ENCODE results near the gene NOL4. TPM values are rescaled to one million over a fixed set of nuclear protein-coding genes. Genes with fewer than 3 reads are reported as not detected.

Gene NOL4
- total and polyA plus RNA-seq, 2 of the 8 experiments (the other 6 are each of a cell fraction or from before 2014, with no cell fraction given) = 0.18 to 2.6 TPM

GRCh38 chr18:34223893-34224422, 755 bp downstream of the NOL4 start:
- 3% methylated on average over 11 of the region's 11 CpGs; no CpG with 5 or more reads in 1 of the 2 experiments for WGBS, 2 experiments (ENCODE audit: extremely low coverage in 1 of 2, insufficient coverage in 1 of 2, insufficient read length in 1 of 2, insufficient replicate concordance in 2 of 2, low coverage in 1 of 2, low lambda C conversion rate in 2 of 2, missing lambda C conversion rate in 1 of 2)
- Histone ChIP-seq H3K4me1 (replicated peaks in 1 of 4; ENCODE audit: control insufficient read depth in 3 of 4, insufficient read depth in 4 of 4, low read length in 3 of 4) (peaks cover 3 to 6% (median 4%) of the 10 kb centered on the region in 4 experiments; a peak in 6 of 7 replicates), H3K4ac (replicated peaks; ENCODE audit: insufficient read length, low read depth, low read length) (no peak overlapping the region), H3K23me2 (ENCODE audit: low read depth, low read length) (peaks cover 25% of the 10 kb centered on the region), H2BK15ac (ENCODE audit: low read length) (no peak overlapping the region), H2AK5ac (ENCODE audit: low read depth, low read length) (no peak overlapping the region), H3K23ac (ENCODE audit: insufficient read length) (no peak overlapping the region), H4K20me1 (replicated peaks in 1 of 2; ENCODE audit: control insufficient read depth in 1 of 2, insufficient read depth in 2 of 2, low read length in 2 of 2) (no peaks in the 10 kb centered on the region), H3K27ac (ENCODE audit: low read depth, low read length) (no peak overlapping the region), H2BK120ac (replicated peaks; ENCODE audit: low read depth, low read length) (no peak overlapping the region), H3K36me3 (ENCODE audit: control insufficient read depth in 2 of 4, insufficient read depth in 4 of 4, low read length in 3 of 4) (no peaks in the 10 kb centered on the region), H4K91ac (replicated peaks; ENCODE audit: insufficient read length, low read length) (no peak overlapping the region), H3K79me1 (ENCODE audit: low read depth, low read length) (no peaks in the 10 kb centered on the region), H3K27me3 (replicated peaks in 1 of 4; ENCODE audit: control insufficient read depth in 3 of 4, extremely low read depth in 1 of 4, insufficient read depth in 3 of 4, low read length in 3 of 4) (peaks cover 8 to 41% (median 26%) of the 10 kb centered on the region in 4 experiments; a peak in 6 of 7 replicates), H3K79me2 (ENCODE audit: control insufficient read depth in 1 of 2, insufficient read depth in 2 of 2, low read length in 2 of 2) (no peaks in the 10 kb centered on the region), H2BK12ac (ENCODE audit: low read depth, low read length) (no peak overlapping the region), H3K4me3 (ENCODE audit: extremely low read depth in 1 of 4, insufficient read depth in 2 of 4, low read depth in 3 of 4, low read length in 4 of 4) (peak overlapping the region; percentile 49 to 73 (median 62)), H2AFZ (ENCODE audit: low read length) (no peak overlapping the region), H3K9me3 (ENCODE audit: insufficient read depth in 2 of 2, low read depth in 1 of 2, low read length in 1 of 2) (no peaks in the 10 kb centered on the region), H2BK20ac (ENCODE audit: low read length) (no peak overlapping the region), H3K18ac (ENCODE audit: extremely low read depth, low read length) (no peak overlapping the region), H4K8ac (ENCODE audit: extremely low read depth, insufficient read depth, low read length) (no peak overlapping the region), H2BK5ac (ENCODE audit: low read depth, low read length) (no peak overlapping the region), H3K56ac (replicated peaks; ENCODE audit: insufficient read length, low read depth, low read length) (no peak overlapping the region), H4K5ac (ENCODE audit: insufficient read length, low read depth, low read length) (no peak overlapping the region), H3K9ac (replicated peaks in 1 of 4; ENCODE audit: extremely low read depth in 1 of 4, low read depth in 3 of 4, low read length in 3 of 4) (no peak overlapping the region), H3K4me2 (ENCODE audit: insufficient read depth in 1 of 2, low read depth in 2 of 2, low read length in 2 of 2) (peak overlapping the region; percentile 79 to 100), H3K14ac (ENCODE audit: insufficient read length) (no peak overlapping the region)
- DNase-seq (ENCODE audit: low read depth in 1 of 2, low spot score in 2 of 2) (peak in 1 of 2 experiments; percentile 49), FAIRE-seq (no peak)
- CTCF ChIA-PET (ENCODE audit: partially characterized antibody) = interaction anchor here (0.7 to 2.9 kb wide), 8 partner anchors 59 to 643 kb away, joined by 3 to 19 read pairs (median 4); no protein-coding TSS in a partner anchor
- peak; percentile 39 for TF ChIP-seq RNF2 (IDR thresholded peaks at IDR 0.05; ENCODE audit: borderline replicate concordance, low read depth, low read length, missing control alignments, poor library complexity, severe bottlenecking)
- no peak for TF ChIP-seq TAF7 (optimal IDR thresholded peaks at IDR 0.05; ENCODE audit: borderline replicate concordance, low read depth, low read length)
- TF ChIP-seq SUZ12 (IDR thresholded peaks at IDR 0.05; ENCODE audit: low read length) = peak; percentile 37; the same call in 1 of the 2 replicates
- peak; percentile 42 for TF ChIP-seq EZH2 (IDR thresholded peaks at IDR 0.05; ENCODE audit: low read depth, low read length, severe bottlenecking)
- TF ChIP-seq CTBP2 (IDR thresholded peaks at IDR 0.05; ENCODE audit: borderline replicate concordance, insufficient read depth, insufficient read length, low read length) = no peak
- TF ChIP-seq ASH2L (IDR thresholded peaks at IDR 0.05; ENCODE audit: low read length) = peak; percentile 14
- POLR2A ChIA-PET (ENCODE audit: partially characterized antibody) = no interaction called here
